Psoas muscle (tissue), 8 donors: ENCODE results near the gene PANK3. TPM values are rescaled to one million over a fixed set of nuclear protein-coding genes. Genes with fewer than 3 reads are reported as not detected.

Experiments
- ATAC-seq, 4 donors: fragments of 200-7000 bp; cut with Tn5 transposase; one replicate each; pipeline ENCODE4 v1.9.1; 2020; ENCODE audit warnings: moderate library complexity in 3 of 4, mild to moderate bottlenecking in 2 of 4
- DNase-seq, 2 donors: peaks; one replicate each; pipeline ENCODE4 v3.0.0-alpha.2; 2020
- H3K27ac ChIP-seq: fragments of 200-600 bp; one replicate; pipeline ENCODE4 v1.8.0; 2022
- H3K27me3 ChIP-seq, 3 donors: fragments of 200-600 bp in 1 of 3; one replicate each; pipeline versions ENCODE4 v1.6.1 to v1.8.0; 2013 to 2022; ENCODE audit warnings: low read length in 2 of 3, mild to moderate bottlenecking in 2 of 3, moderate library complexity in 1 of 3; ENCODE audit not compliant: insufficient read depth in 3 of 3
- H3K36me3 ChIP-seq, 2 donors: fragments of 200-600 bp in 1 of 2; one replicate each; pipeline versions ENCODE4 v1.6.1 to v1.8.0; 2013 to 2022; ENCODE audit warnings: low read depth in 1 of 2, mild to moderate bottlenecking in 1 of 2, moderate library complexity in 1 of 2; ENCODE audit not compliant: insufficient read depth in 1 of 2
- H3K4me1 ChIP-seq: fragments of 200-600 bp; one replicate; pipeline ENCODE4 v1.8.0; 2022
- H3K4me3 ChIP-seq: fragments of 200-600 bp; one replicate; pipeline ENCODE4 v1.8.0; 2022; ENCODE audit warnings: mild to moderate bottlenecking
- H3K9me3 ChIP-seq: fragments of 200-600 bp; one replicate; pipeline ENCODE4 v1.8.0; 2022
- CTCF ChIP-seq: fragments of 200-600 bp; IDR thresholded peaks from one replicate; pipeline ENCODE4 v1.8.0; 2022; ENCODE audit warnings: antibody characterized with exemption
- WGBS, 3 donors: extraction: QIAGEN DNeasy Blood & Tissue Kit; methylation state at CpG; one replicate each; pipeline versions ENCODE4 v1.1.6 to v1.1.7; 2013; 5-methylcytosine and 5-hydroxymethylcytosine counted together
- intact Hi-C, 2 donors: fragments of 100-400 bp; cut with DNase I; formaldehyde crosslinking; loops; one replicate each; pipeline versions ENCODE4 v1.11.0 to v1.14.2; 2022
- polyA plus RNA-seq, 3 donors: library from polyadenylated mRNA; stranded (reverse); fragments of 200-250 nt; gene quantifications; one replicate each; pipeline ENCODE4 v1.2.3, GENCODE V29; 2013
- total RNA-seq, 4 donors: library from RNA; stranded (reverse); fragmentation: NEBNext Ultra II Directional in 2 of 4; extraction: Animal tissue kit (Norgen Biotek cat#: 25700) in 2 of 4; gene quantifications; one replicate each; pipeline versions ENCODE4 v1.2.1 to v1.2.4, GENCODE V29; 2021 to 2023
- donor health status: healthy with polysubstance abuse.
- donor health status: DM: no; HTN: no; CAD: no; lungs with moderate emphysema.
- donor health status: Bipolar disorder and iron deficiency.
- donor health status: healthy.
- donor health status: DM: yes; HTN: yes; CAD: no.
- donor health status: DM: no; HTN: no; CAD: no.
- donor health status: DM: no; HTN: no; CAD: no.
- donor health status: DM: yes; HTN: yes; CAD: no.

The PANK3 gene
- total and polyA plus RNA-seq, 7 donors: 5.6 to 30.7 (median 26.8) TPM

GRCh38 chr5:168531987-168532864, 46.9 kb downstream of the PANK3 start:
- no peak overlapping the region for H3K27ac ChIP-seq
- H3K36me3 ChIP-seq: no peaks in the 10 kb centered on the region
- H3K9me3 ChIP-seq: no peaks in the 10 kb centered on the region
- WGBS, 3 donors: 58 to 61% (median 60%) methylated on average over 6 of the region's 6 CpGs
- intact Hi-C loops: no loop called here
- DNase-seq: no peak
- no peak for TF ChIP-seq CTCF
- H3K27me3 ChIP-seq: peaks cover 2 to 48% (median 17%) of the 10 kb centered on the region in 3 donors
- H3K4me1 ChIP-seq: no peaks in the 10 kb centered on the region
- H3K4me3 ChIP-seq: no peak overlapping the region
- no peak for ATAC-seq

GRCh38 chr5:168531191-168531590, 48.0 kb downstream of the PANK3 start:
- no peak for DNase-seq
- 68 to 78% (median 71%) methylated on average over 5 of the region's 5 CpGs for WGBS, 3 donors
- Histone ChIP-seq H3K27me3 (peaks cover 2 to 48% (median 17%) of the 10 kb centered on the region in 3 donors), H3K4me1 (no peaks in the 10 kb centered on the region), H3K9me3 (no peaks in the 10 kb centered on the region), H3K27ac (no peak overlapping the region), H3K4me3 (no peak overlapping the region), H3K36me3 (no peaks in the 10 kb centered on the region)
- TF ChIP-seq CTCF: no peak
- no peak for ATAC-seq
- intact Hi-C loops: no loop called here

- DNase-seq (no peak), ATAC-seq (no peak)
- Histone ChIP-seq H3K36me3 (no peaks in the 10 kb centered on the region), H3K9me3 (no peaks in the 10 kb centered on the region), H3K27me3 (peaks cover 2 to 48% (median 17%) of the 10 kb centered on the region in 3 donors), H3K4me3 (no peak overlapping the region), H3K27ac (no peak overlapping the region), H3K4me1 (no peaks in the 10 kb centered on the region)
- intact Hi-C loops: no loop called here
- no peak for TF ChIP-seq CTCF
- WGBS, 3 donors: 59 to 69% (median 64%) methylated on average over 4 of the region's 4 CpGs
These were observed 48.5 kb downstream of the PANK3 start for GRCh38 chr5:168530621-168531150.

- 14 to 32% (median 20%) methylated on average over 53 to 123 of the region's 125 CpGs for WGBS, 3 donors
- DNase-seq: peak in 1 of 2 donors; percentile 14
- Histone ChIP-seq H3K36me3 (no peaks in the 10 kb centered on the region), H3K9me3 (no peaks in the 10 kb centered on the region), H3K27ac (no peak overlapping the region), H3K4me3 (peak overlapping the region; percentile 59), H3K4me1 (no peaks in the 10 kb centered on the region), H3K27me3 (peaks cover 2 to 48% (median 17%) of the 10 kb centered on the region in 3 donors)
- intact Hi-C loops: no loop called here
- no peak for TF ChIP-seq CTCF
- ATAC-seq: no peak
These were observed 49.6 kb downstream of the PANK3 start for GRCh38 chr5:168529374-168530234.
